Measurements from ENCODE around the gene TBC1D9B.

The TBC1D9B gene

DNA sequence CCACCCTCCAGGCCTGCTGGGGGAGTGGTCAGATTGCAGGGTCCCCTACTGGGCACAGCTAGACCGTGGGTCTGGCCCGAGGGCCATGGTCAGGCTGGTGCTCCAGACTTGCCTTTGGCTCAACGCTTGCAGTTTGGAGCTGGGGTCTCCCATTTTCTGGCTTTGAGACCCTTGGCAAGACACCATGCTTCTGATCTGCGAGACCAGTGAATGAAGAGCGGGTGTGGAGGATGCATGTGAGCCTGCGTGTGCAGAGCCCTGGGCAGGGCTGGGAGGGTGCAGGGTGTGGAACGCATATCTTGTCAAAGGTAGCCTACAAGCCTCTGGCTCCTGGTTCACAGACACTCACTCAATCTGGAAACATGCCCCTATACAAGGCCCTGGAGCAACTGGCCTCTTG lies 43.0 kb downstream of the TBC1D9B start:
- Histone ChIP-seq H3K9me3 (replicated peaks in 1 of 2; ENCODE audit: control insufficient read depth in 2 of 2, insufficient read depth in 1 of 2, low read depth in 1 of 2, low read length in 2 of 2) (peaks cover 2 to 5% of the 10 kb centered on the region in 2 donors), H3K36me3 (replicated peaks in 1 of 2; ENCODE audit: control insufficient read depth in 2 of 2, insufficient read depth in 2 of 2, low read length in 2 of 2) (peaks cover 39 to 74% of the 10 kb centered on the region in 2 donors), H2BK5ac (ENCODE audit: low read length) (no peak overlapping the region), H4K8ac (ENCODE audit: low read depth, low read length) (no peak overlapping the region), H3K4me2 (ENCODE audit: insufficient read depth, low read length, poor library complexity, severe bottlenecking) (no peak overlapping the region), H3K14ac (ENCODE audit: low read length) (no peak overlapping the region), H3K9ac (ENCODE audit: low read depth, low read length, poor library complexity) (no peak overlapping the region), H3K4me1 (ENCODE audit: control insufficient read depth in 2 of 2, insufficient read depth in 1 of 2, low read depth in 1 of 2, low read length in 2 of 2) (peaks cover 2 to 13% of the 10 kb centered on the region in 2 donors), H2BK15ac (ENCODE audit: low read length) (no peak overlapping the region), H3K18ac (ENCODE audit: low read length) (no peak overlapping the region), H2BK12ac (ENCODE audit: low read length) (no peak overlapping the region), H2AFZ (ENCODE audit: low read length) (no peak overlapping the region), H3K4ac (ENCODE audit: low read length) (no peak overlapping the region), H4K91ac (ENCODE audit: low read depth, low read length, poor library complexity) (no peak overlapping the region), H3K27ac (replicated peaks; ENCODE audit: low read length) (no peak overlapping the region), H2AK5ac (ENCODE audit: low read depth, low read length) (no peak overlapping the region), H2BK120ac (ENCODE audit: low read depth, low read length) (no peak overlapping the region), H3K79me1 (ENCODE audit: low read depth, low read length) (peaks cover 3% of the 10 kb centered on the region), H3K27me3 (ENCODE audit: control insufficient read depth in 3 of 3, insufficient read depth in 3 of 3, low read depth in 1 of 3, low read length in 3 of 3) (no peaks in the 10 kb centered on the region), H3K4me3 (ENCODE audit: low read length in 2 of 2) (no peak overlapping the region), H3K23ac (ENCODE audit: low read depth, low read length, poor library complexity) (peak overlapping the region; percentile 40)
- no peak for DNase-seq (ENCODE audit: low spot score)
- no CpG with 5 or more reads among the region's 7 CpGs for WGBS, 2 donors (ENCODE audit: extremely low coverage in 2 of 2, insufficient read length in 2 of 2, insufficient replicate concordance in 1 of 2)

DNA sequence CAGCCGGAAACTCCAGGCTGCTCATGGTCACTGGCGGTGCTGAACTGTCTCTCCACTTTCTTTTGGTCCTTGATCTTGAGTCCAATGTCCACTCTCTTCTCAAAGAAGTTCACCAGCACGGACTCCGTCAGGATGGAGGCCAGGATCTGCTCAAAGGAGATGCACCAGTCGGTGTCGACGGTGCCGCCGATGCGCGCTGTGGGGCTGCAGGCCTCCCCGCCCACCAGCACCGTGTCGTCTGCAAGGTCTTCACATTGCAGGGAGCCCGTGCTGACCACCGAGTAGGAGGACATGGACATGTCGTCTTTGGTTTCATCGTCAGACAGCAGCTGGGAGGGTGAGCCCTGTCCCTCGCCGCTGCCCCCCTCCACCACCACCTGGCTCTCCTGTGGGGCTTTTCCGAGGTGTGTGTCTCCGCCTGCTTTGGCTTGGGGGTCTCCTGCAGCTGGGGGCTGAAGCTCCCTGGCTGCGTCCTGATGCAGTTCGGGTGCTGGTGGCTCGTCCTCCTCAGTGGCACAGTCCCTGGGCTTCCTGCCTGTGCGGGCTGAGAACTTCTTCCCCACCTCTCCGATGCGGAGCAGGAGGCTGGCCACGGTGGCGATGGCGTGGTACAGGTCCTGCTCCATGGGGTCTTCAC lies 44.1 kb downstream of the TBC1D9B start:
- Histone ChIP-seq H4K8ac (ENCODE audit: low read depth, low read length) (no peak overlapping the region), H3K4me1 (ENCODE audit: control insufficient read depth in 2 of 2, insufficient read depth in 1 of 2, low read depth in 1 of 2, low read length in 2 of 2) (peaks cover 2 to 4% of the 10 kb centered on the region in 2 donors), H3K27me3 (ENCODE audit: control insufficient read depth in 3 of 3, insufficient read depth in 3 of 3, low read depth in 1 of 3, low read length in 3 of 3) (no peaks in the 10 kb centered on the region), H2BK120ac (ENCODE audit: low read depth, low read length) (peak overlapping the region; percentile 8), H3K4me2 (ENCODE audit: insufficient read depth, low read length, poor library complexity, severe bottlenecking) (no peak overlapping the region), H3K4ac (ENCODE audit: low read length) (no peak overlapping the region), H3K79me1 (ENCODE audit: low read depth, low read length) (peaks cover 2% of the 10 kb centered on the region), H3K4me3 (ENCODE audit: low read length in 2 of 2) (no peak overlapping the region), H2BK5ac (ENCODE audit: low read length) (no peak overlapping the region), H2BK12ac (ENCODE audit: low read length) (no peak overlapping the region), H3K14ac (ENCODE audit: low read length) (no peak overlapping the region), H3K9me3 (replicated peaks in 1 of 2; ENCODE audit: control insufficient read depth in 2 of 2, insufficient read depth in 1 of 2, low read depth in 1 of 2, low read length in 2 of 2) (peaks cover 2 to 5% of the 10 kb centered on the region in 2 donors), H2BK15ac (ENCODE audit: low read length) (no peak overlapping the region), H3K18ac (ENCODE audit: low read length) (no peak overlapping the region), H3K9ac (ENCODE audit: low read depth, low read length, poor library complexity) (no peak overlapping the region), H3K23ac (ENCODE audit: low read depth, low read length, poor library complexity) (no peak overlapping the region), H3K27ac (replicated peaks; ENCODE audit: low read length) (no peak overlapping the region), H3K36me3 (replicated peaks in 1 of 2; ENCODE audit: control insufficient read depth in 2 of 2, insufficient read depth in 2 of 2, low read length in 2 of 2) (peaks cover 39 to 67% of the 10 kb centered on the region in 2 donors), H2AK5ac (ENCODE audit: low read depth, low read length) (no peak overlapping the region), H4K91ac (ENCODE audit: low read depth, low read length, poor library complexity) (no peak overlapping the region), H2AFZ (ENCODE audit: low read length) (no peak overlapping the region)
- no CpG with 5 or more reads among the region's 31 CpGs for WGBS, 2 donors (ENCODE audit: extremely low coverage in 2 of 2, insufficient read length in 2 of 2, insufficient replicate concordance in 1 of 2)
- no peak for DNase-seq (ENCODE audit: low spot score)

DNA sequence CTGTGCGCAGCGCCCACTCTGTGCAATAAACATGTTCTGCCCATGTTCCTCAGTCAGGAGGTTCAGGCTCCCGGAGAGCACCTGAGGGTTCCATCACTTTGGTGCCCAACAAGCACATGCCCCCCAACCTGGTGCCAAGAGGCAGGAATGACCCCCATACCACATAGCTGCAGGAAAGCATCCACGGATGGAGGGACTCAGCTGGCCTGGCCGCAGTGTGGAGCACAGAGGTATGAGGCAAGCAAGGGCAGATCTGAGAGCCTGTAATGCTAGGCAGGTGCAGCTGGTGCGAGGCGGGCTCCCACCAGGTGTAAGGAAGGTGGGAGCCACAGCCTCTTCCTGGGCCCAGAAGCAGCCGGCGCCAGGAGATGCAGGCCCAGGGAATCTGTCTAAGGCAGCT lies 44.8 kb downstream of the TBC1D9B start:
- H3K23ac ChIP-seq (ENCODE audit: low read depth, low read length, poor library complexity) = no peak overlapping the region
- H2BK5ac ChIP-seq (ENCODE audit: low read length) = no peak overlapping the region
- H2BK12ac ChIP-seq (ENCODE audit: low read length) = no peak overlapping the region
- H3K4me2 ChIP-seq (ENCODE audit: insufficient read depth, low read length, poor library complexity, severe bottlenecking) = no peak overlapping the region
- WGBS, 2 donors (ENCODE audit: extremely low coverage in 2 of 2, insufficient read length in 2 of 2, insufficient replicate concordance in 1 of 2) = no CpG with 5 or more reads among the region's 9 CpGs
- DNase-seq (ENCODE audit: low spot score) = no peak
- peaks cover 2% of the 10 kb centered on the region for H3K79me1 ChIP-seq (ENCODE audit: low read depth, low read length)
- no peak overlapping the region for H4K91ac ChIP-seq (ENCODE audit: low read depth, low read length, poor library complexity)
- H2AK5ac ChIP-seq (ENCODE audit: low read depth, low read length) = no peak overlapping the region
- H3K14ac ChIP-seq (ENCODE audit: low read length) = no peak overlapping the region
- peaks cover 1 to 2% of the 10 kb centered on the region in 2 donors for H3K4me1 ChIP-seq (ENCODE audit: control insufficient read depth in 2 of 2, insufficient read depth in 1 of 2, low read depth in 1 of 2, low read length in 2 of 2)
- H2BK120ac ChIP-seq (ENCODE audit: low read depth, low read length) = no peak overlapping the region
- no peak overlapping the region for H2BK15ac ChIP-seq (ENCODE audit: low read length)
- peak overlapping the region in 1 of 2 donors; percentile 52 for H3K4me3 ChIP-seq (ENCODE audit: low read length in 2 of 2)
- H4K8ac ChIP-seq (ENCODE audit: low read depth, low read length) = peak overlapping the region; percentile 43
- no peak overlapping the region for H3K9ac ChIP-seq (ENCODE audit: low read depth, low read length, poor library complexity)
- no peak overlapping the region for H2AFZ ChIP-seq (ENCODE audit: low read length)
- no peaks in the 10 kb centered on the region for H3K27me3 ChIP-seq (ENCODE audit: control insufficient read depth in 3 of 3, insufficient read depth in 3 of 3, low read depth in 1 of 3, low read length in 3 of 3)
- H3K9me3 ChIP-seq (replicated peaks in 1 of 2; ENCODE audit: control insufficient read depth in 2 of 2, insufficient read depth in 1 of 2, low read depth in 1 of 2, low read length in 2 of 2) = peaks cover 2 to 5% of the 10 kb centered on the region in 2 donors
- peaks cover 38 to 62% of the 10 kb centered on the region in 2 donors for H3K36me3 ChIP-seq (replicated peaks in 1 of 2; ENCODE audit: control insufficient read depth in 2 of 2, insufficient read depth in 2 of 2, low read length in 2 of 2)
- H3K18ac ChIP-seq (ENCODE audit: low read length) = no peak overlapping the region
- no peak overlapping the region for H3K4ac ChIP-seq (ENCODE audit: low read length)
- H3K27ac ChIP-seq (replicated peaks; ENCODE audit: low read length) = no peak overlapping the region

GRCh38 chr5:179862296-179862695 lies 45.4 kb downstream of the TBC1D9B start:
- Histone ChIP-seq H2BK5ac (ENCODE audit: low read length) (no peak overlapping the region), H3K4me2 (ENCODE audit: insufficient read depth, low read length, poor library complexity, severe bottlenecking) (no peak overlapping the region), H3K9ac (ENCODE audit: low read depth, low read length, poor library complexity) (no peak overlapping the region), H2AK5ac (ENCODE audit: low read depth, low read length) (no peak overlapping the region), H3K36me3 (replicated peaks in 1 of 2; ENCODE audit: control insufficient read depth in 2 of 2, insufficient read depth in 2 of 2, low read length in 2 of 2) (peaks cover 35 to 56% of the 10 kb centered on the region in 2 donors), H3K14ac (ENCODE audit: low read length) (no peak overlapping the region), H3K4me3 (ENCODE audit: low read length in 2 of 2) (peak overlapping the region in 1 of 2 donors; percentile 36), H2BK15ac (ENCODE audit: low read length) (no peak overlapping the region), H3K4ac (ENCODE audit: low read length) (no peak overlapping the region), H2BK12ac (ENCODE audit: low read length) (no peak overlapping the region), H3K23ac (ENCODE audit: low read depth, low read length, poor library complexity) (no peak overlapping the region), H3K9me3 (replicated peaks in 1 of 2; ENCODE audit: control insufficient read depth in 2 of 2, insufficient read depth in 1 of 2, low read depth in 1 of 2, low read length in 2 of 2) (peaks cover 2 to 5% of the 10 kb centered on the region in 2 donors), H2AFZ (ENCODE audit: low read length) (no peak overlapping the region), H3K79me1 (ENCODE audit: low read depth, low read length) (peaks cover 2% of the 10 kb centered on the region), H2BK120ac (ENCODE audit: low read depth, low read length) (no peak overlapping the region), H3K27ac (replicated peaks; ENCODE audit: low read length) (no peak overlapping the region), H3K27me3 (ENCODE audit: control insufficient read depth in 3 of 3, insufficient read depth in 3 of 3, low read depth in 1 of 3, low read length in 3 of 3) (no peaks in the 10 kb centered on the region), H4K8ac (ENCODE audit: low read depth, low read length) (no peak overlapping the region), H3K4me1 (ENCODE audit: control insufficient read depth in 2 of 2, insufficient read depth in 1 of 2, low read depth in 1 of 2, low read length in 2 of 2) (peaks cover 1 to 2% of the 10 kb centered on the region in 2 donors), H3K18ac (ENCODE audit: low read length) (no peak overlapping the region), H4K91ac (ENCODE audit: low read depth, low read length, poor library complexity) (no peak overlapping the region)
- no CpG with 5 or more reads among the region's 2 CpGs for WGBS, 2 donors (ENCODE audit: extremely low coverage in 2 of 2, insufficient read length in 2 of 2, insufficient replicate concordance in 1 of 2)
- DNase-seq (ENCODE audit: low spot score) = no peak

Measured in neuronal stem cell (in vitro differentiated cells).